ENCODE measurements around the gene ASCC2.

GRCh38 chr22:29786031-29786430 is 52.0 kb downstream of the ASCC2 start:
- TF ChIP-seq CTCF (conservative IDR thresholded peaks at IDR 0.05): no peak
- no peak for TF ChIP-seq EZH2 (IDR thresholded peaks at IDR 0.05; ENCODE audit: low read depth)

Data from PC-9 (cell line).